Epithelial cell of proximal tubule (primary cell): ENCODE data around the gene AGFG2. TPM values are rescaled to one million over a fixed set of nuclear protein-coding genes. Genes with fewer than 3 reads are reported as not detected.

Source experiments
- DNase-seq: peaks from one replicate; pipeline ENCODE4 v3.0.0-alpha.2; 2011; ENCODE audit warnings: low read depth
- H3K4me3 ChIP-seq: 2 replicates; pipeline ENCODE4 v1.5.1; 2011; ENCODE audit warnings: low read depth, mild to moderate bottlenecking, low read length
- total RNA-seq: library from RNA; depleted of rRNA; stranded (reverse); fragments of >200 nt; gene quantifications from 2 replicates; pipeline ENCODE4 v1.2.3, GENCODE V29; 2015
- TF ChIP-seq, protein P1 (sequence below): conservative IDR thresholded peaks from 2 replicates; pipeline ENCODE4 v1.5.1; 2012; ENCODE audit warnings: low read depth, mild to moderate bottlenecking, low read length

AGFG2 gene
- total RNA-seq, 1 donor from 2014 or later, result 10.9 TPM

GRCh38 chr7:100567751-100568175, 28.8 kb downstream of the AGFG2 start:
- TF ChIP-seq, protein P1, sequence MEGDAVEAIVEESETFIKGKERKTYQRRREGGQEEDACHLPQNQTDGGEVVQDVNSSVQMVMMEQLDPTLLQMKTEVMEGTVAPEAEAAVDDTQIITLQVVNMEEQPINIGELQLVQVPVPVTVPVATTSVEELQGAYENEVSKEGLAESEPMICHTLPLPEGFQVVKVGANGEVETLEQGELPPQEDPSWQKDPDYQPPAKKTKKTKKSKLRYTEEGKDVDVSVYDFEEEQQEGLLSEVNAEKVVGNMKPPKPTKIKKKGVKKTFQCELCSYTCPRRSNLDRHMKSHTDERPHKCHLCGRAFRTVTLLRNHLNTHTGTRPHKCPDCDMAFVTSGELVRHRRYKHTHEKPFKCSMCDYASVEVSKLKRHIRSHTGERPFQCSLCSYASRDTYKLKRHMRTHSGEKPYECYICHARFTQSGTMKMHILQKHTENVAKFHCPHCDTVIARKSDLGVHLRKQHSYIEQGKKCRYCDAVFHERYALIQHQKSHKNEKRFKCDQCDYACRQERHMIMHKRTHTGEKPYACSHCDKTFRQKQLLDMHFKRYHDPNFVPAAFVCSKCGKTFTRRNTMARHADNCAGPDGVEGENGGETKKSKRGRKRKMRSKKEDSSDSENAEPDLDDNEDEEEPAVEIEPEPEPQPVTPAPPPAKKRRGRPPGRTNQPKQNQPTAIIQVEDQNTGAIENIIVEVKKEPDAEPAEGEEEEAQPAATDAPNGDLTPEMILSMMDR, result no peak
- no peak overlapping the region for H3K4me3 ChIP-seq
- DNase-seq, result no peak

DNA sequence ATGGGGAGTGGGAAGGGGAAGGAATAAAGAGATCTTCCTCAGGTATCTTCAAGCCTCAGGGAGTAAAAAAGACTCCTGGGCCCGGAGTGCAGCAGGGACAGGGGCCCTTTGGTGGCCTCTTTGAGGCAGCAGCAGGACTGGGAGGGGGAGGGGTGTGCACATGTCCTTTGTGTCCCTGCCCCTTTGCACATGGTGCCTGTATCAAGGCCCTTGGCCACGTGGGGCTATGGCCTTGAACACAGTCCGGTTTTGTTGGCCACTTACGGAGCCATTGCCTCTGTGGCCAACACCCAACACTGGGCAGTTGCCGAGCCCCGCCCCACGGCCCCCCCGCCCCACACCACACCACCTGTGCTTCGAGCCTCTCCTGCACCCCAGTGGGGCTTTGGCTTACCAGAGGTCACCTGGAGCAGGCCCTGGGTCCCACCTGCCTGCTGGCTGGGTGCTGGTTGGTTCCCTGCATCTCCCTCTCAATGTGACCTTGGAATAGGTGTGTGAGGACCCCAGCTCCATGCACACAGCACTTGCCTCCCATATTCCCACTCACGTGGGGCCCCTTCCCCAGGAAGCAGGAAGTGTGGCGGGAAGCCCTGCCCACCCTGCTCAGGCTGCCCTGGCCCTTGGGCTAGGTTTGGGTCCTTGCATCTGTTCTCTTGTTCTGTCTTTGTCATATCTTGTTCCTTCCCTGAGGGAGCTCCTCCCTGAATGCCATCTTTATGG, 29.3 kb downstream of the AGFG2 start:
- TF ChIP-seq, protein P1, result no peak
- DNase-seq, result no peak
- H3K4me3 ChIP-seq, result no peak overlapping the region

- peak overlapping the region; percentile 39 for H3K4me3 ChIP-seq
- TF ChIP-seq, protein P1, result peak; percentile 36
- DNase-seq, result no peak
These were observed 30.2 kb downstream of the AGFG2 start for GRCh38 chr7:100568896-100569844.

- TF ChIP-seq, protein P1, result no peak
- no peak for DNase-seq
- H3K4me3 ChIP-seq, result no peak overlapping the region
These were observed 32.2 kb downstream of the AGFG2 start for GRCh38 chr7:100570954-100571828.

DNA sequence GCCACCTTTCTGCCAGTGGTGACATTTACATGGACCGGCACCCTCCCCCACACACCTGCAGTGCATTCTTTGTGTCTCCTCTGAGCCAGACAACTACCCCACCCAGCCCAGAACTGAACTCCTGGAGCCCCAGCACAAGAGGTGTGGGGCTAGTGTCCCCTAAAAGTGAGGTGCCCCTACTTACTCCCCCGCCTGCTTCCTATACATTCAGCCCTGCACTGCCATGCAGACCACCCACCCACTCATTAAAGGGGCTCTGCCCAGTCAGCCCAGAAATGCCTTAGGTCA, 32.8 kb downstream of the AGFG2 start:
- TF ChIP-seq, protein P1, result no peak
- H3K4me3 ChIP-seq, result no peak overlapping the region
- DNase-seq, result no peak

DNA sequence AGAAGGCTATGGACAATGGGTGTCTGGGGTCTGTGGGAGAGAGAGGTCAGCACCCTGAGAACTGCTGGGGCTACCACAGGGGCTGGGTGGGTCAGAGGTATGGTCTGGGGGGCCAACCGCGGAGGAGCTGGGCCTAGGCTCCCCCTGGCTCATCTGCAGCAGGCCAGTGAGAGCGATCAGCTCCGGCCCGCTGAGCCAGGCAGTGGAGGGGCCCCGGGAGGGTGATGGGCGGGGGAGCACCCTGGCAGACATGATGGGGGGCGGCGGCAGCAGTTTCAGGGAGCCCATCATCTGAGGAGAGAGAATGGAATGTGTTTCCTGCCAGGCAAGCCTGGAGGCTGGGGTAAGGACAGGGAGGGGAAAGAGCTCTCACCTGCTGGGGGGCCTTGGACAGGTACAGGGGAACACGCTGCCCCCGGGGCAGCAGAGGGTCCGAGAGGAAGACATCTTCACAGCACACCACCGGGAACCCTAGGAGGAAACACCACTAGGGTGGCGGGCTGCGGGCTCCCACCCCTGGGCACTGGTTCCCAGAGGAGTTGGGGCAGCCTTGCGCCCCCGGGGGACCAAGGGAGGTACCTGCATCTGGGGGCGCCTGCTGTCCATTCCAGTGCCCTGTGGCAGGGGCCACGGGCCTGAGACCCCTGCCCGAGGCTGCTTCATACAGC, 33.4 kb downstream of the AGFG2 start:
- DNase-seq, result no peak
- no peak overlapping the region for H3K4me3 ChIP-seq
- TF ChIP-seq, protein P1, result no peak
